Measurements from ENCODE around the gene SCAMP2. TPM values are rescaled to one million over a fixed set of nuclear protein-coding genes. Genes with fewer than 3 reads are reported as not detected.

SCAMP2 gene
- total and polyA plus RNA-seq, 8 donors, result 21.4 to 49.0 (median 33.8) TPM

DNA sequence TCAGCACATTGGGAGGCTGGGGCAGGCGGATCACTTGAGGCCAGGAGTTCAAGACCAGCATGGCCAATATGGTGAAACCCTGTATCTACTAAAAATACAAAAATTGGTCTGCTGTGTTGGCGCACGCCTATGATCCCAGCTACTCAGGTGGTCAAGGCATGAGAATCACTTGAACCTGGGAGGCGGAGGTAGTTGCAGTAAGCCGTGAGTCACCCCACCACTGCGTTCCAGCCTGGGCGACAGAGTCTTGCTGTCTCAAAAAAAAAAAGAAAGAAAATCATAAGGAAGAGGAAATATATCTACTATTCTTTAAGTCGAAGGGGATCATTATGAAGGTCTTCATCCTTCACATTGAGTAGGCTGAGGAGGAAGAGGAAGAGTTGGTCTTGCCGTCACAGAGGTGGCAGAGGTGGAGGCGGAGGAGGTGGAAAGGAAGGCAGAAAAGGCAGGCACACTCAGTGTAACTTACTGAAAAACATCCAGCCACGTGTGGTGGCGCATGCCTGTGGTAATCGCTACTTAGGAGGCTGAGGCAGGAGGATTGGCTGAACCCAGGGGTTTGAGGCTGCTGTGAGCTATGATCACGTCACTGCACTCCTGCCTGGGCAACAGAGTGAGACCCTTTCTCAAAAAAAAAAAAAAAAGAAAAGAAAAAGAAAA, 77.1 kb downstream of the SCAMP2 start:
- Histone ChIP-seq H3K27ac (no peak overlapping the region), H3K9me3 (no peaks in the 10 kb centered on the region), H3K4me3 (no peak overlapping the region), H3K27me3 (no peaks in the 10 kb centered on the region), H3K36me3 (peaks cover 0 to 3% (median 0%) of the 10 kb centered on the region in 3 donors), H3K4me1 (peaks cover 0 to 9% (median 0%) of the 10 kb centered on the region in 3 donors)
- ATAC-seq (no peak), DNase-seq (no peak), FAIRE-seq (no peak)
- intact Hi-C loops (cut with DNase I), result no loop called here
- no peak for TF ChIP-seq CTCF (IDR thresholded peaks at IDR 0.05)
- 90 to 93% methylated on average over 14 of the region's 14 CpGs for WGBS, 2 donors

- intact Hi-C loops (cut with DNase I), result no loop called here
- 93 to 94% methylated on average over 9 of the region's 9 CpGs for WGBS, 2 donors
- no peak overlapping the region for H3K4me3 ChIP-seq
- FAIRE-seq (no peak), DNase-seq (no peak), ATAC-seq (no peak)
- H3K9me3 ChIP-seq, result no peaks in the 10 kb centered on the region
- no peak for TF ChIP-seq CTCF (IDR thresholded peaks at IDR 0.05)
- no peak overlapping the region for H3K27ac ChIP-seq
- peaks cover 0 to 18% (median 0%) of the 10 kb centered on the region in 3 donors for H3K4me1 ChIP-seq
- H3K27me3 ChIP-seq, result no peaks in the 10 kb centered on the region
- peaks cover 0 to 3% (median 0%) of the 10 kb centered on the region in 3 donors for H3K36me3 ChIP-seq
Measured at GRCh38 chr15:74794970-74795349, 78.2 kb downstream of the SCAMP2 start.

DNA sequence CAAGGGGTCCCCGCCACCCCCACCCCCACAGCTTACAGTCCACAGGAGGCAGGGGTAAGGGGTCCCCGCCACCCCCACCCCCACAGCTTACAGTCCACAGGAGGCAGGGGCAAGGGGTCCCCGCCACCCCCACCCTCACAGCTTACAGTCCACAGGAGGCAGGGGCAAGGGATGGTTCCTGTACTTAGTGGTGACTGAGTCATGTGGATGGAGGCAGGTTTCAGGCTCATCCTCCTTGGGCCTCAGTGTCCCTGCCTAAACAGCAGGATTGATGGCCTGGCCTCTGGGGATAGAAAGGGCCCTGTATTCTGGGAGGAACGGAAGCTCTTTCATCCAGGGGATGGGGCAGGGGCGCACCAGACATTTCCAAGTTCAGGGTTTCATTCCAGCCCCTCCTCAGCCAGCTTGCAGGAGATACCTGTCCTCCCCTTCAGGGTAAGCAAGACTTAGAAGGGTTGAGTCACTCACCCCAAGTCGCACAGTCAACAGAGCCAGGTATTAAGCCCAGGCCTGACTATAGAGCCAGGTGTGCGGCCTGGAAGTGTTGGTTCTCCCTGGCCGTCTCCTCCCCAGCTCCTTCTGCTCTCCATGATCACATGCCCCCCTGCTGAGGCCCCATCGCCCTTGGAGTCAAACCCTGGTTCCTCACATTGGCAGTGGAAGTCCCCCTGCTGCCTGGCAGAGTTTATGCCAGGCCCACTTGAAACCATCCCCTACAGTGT, 78.8 kb downstream of the SCAMP2 start:
- Histone ChIP-seq H3K4me3 (no peak overlapping the region), H3K36me3 (peaks cover 0 to 2% (median 0%) of the 10 kb centered on the region in 3 donors), H3K4me1 (peaks cover 0 to 16% (median 0%) of the 10 kb centered on the region in 3 donors), H3K27ac (no peak overlapping the region), H3K9me3 (no peaks in the 10 kb centered on the region), H3K27me3 (no peaks in the 10 kb centered on the region)
- TF ChIP-seq CTCF (IDR thresholded peaks at IDR 0.05), result no peak
- ATAC-seq (no peak), FAIRE-seq (no peak), DNase-seq (no peak)
- WGBS, 2 donors, result 89 to 93% methylated on average over 7 of the region's 9 CpGs
- intact Hi-C loops (cut with DNase I), result no loop called here

Small RNAs within 50 kb of the gene (microRNA-seq; reads per million reads assigned to microRNA genes)
- gene MIR6882, result 0.39 to 1.2 reads per million in 2 donors

Other genes with a start within 250 kb of the SCAMP2 start
- 10 to 100 TPM in 4 of 6 donors, 1 to 10 TPM in 2; 7.6 to 19.5 (median 11.5) TPM for gene EDC3, start 177.3 kb downstream of the SCAMP2 start, total RNA-seq
- 10 to 100 TPM in 1 of 2 donors, 1 to 10 TPM in 1; 9.7 to 12.3 TPM for gene EDC3, start 177.3 kb downstream of the SCAMP2 start, polyA plus RNA-seq
- under 1 TPM in 3 of 6 donors, not detected in 3; 0.12 to 0.28 (median 0.14) TPM for gene CYP1A1, start 147.8 kb downstream of the SCAMP2 start, total RNA-seq
- 1 to 10 TPM in 1 of 2 donors, under 1 TPM in 1; 0.19 to 1.1 TPM for gene CYP1A1, start 147.8 kb downstream of the SCAMP2 start, polyA plus RNA-seq
- gene CYP1A2, start 124.5 kb downstream of the SCAMP2 start, total RNA-seq, result under 1 TPM in 1 of 6 donors, not detected in 5; 0.06 TPM
- gene CYP1A2, start 124.5 kb downstream of the SCAMP2 start, polyA plus RNA-seq, result not detected
- gene CSK, start 91.3 kb downstream of the SCAMP2 start, total RNA-seq, result 10 to 100 TPM in 5 of 6 donors, 1 to 10 TPM in 1; 8.5 to 35.1 (median 14.1) TPM
- gene CSK, start 91.3 kb downstream of the SCAMP2 start, polyA plus RNA-seq, result 10 to 100 TPM; 18.1 to 22.3 TPM
- gene LMAN1L, start 60.5 kb downstream of the SCAMP2 start, total RNA-seq, result under 1 TPM in 1 of 6 donors, not detected in 5; 0.14 TPM
- gene LMAN1L, start 60.5 kb downstream of the SCAMP2 start, polyA plus RNA-seq, result not detected
- gene CPLX3, start 46.7 kb downstream of the SCAMP2 start, total RNA-seq, result not detected
- gene CPLX3, start 46.7 kb downstream of the SCAMP2 start, polyA plus RNA-seq, result under 1 TPM in 1 of 2 donors, not detected in 1; 0.09 TPM
- gene ULK3, start 30.2 kb downstream of the SCAMP2 start, total RNA-seq, result 10 to 100 TPM; 15.0 to 30.8 (median 19.6) TPM
- 10 to 100 TPM; 60.4 to 83.5 TPM for gene ULK3, start 30.2 kb downstream of the SCAMP2 start, polyA plus RNA-seq
- gene MPI, start 16.7 kb upstream of the SCAMP2 start, total RNA-seq, result 10 to 100 TPM; 14.5 to 23.2 (median 22.3) TPM
- 10 to 100 TPM; 15.9 to 19.1 TPM for gene MPI, start 16.7 kb upstream of the SCAMP2 start, polyA plus RNA-seq
- 10 to 100 TPM; 18.2 to 33.8 (median 21.2) TPM for gene FAM219B, start 33.5 kb upstream of the SCAMP2 start, total RNA-seq
- 10 to 100 TPM; 19.3 to 27.6 TPM for gene FAM219B, start 33.5 kb upstream of the SCAMP2 start, polyA plus RNA-seq
- 100 to 1,000 TPM in 2 of 6 donors, 10 to 100 TPM in 4; 76.4 to 127 (median 80.5) TPM for gene COX5A, start 64.7 kb upstream of the SCAMP2 start, total RNA-seq
- gene COX5A, start 64.7 kb upstream of the SCAMP2 start, polyA plus RNA-seq, result 100 to 1,000 TPM; 103 to 107 TPM
- 1 to 10 TPM; 3.0 to 6.7 (median 4.0) TPM for gene RPP25, start 83.4 kb upstream of the SCAMP2 start, total RNA-seq
- gene RPP25, start 83.4 kb upstream of the SCAMP2 start, polyA plus RNA-seq, result 1 to 10 TPM; 5.0 to 6.7 TPM
- gene SCAMP5, start 122.2 kb upstream of the SCAMP2 start, total RNA-seq, result 10 to 100 TPM; 27.7 to 59.2 (median 38.8) TPM
- gene SCAMP5, start 122.2 kb upstream of the SCAMP2 start, polyA plus RNA-seq, result 10 to 100 TPM; 24.5 to 54.0 TPM
- gene PPCDC, start 150.2 kb upstream of the SCAMP2 start, total RNA-seq, result 10 to 100 TPM in 2 of 6 donors, 1 to 10 TPM in 4; 7.9 to 12.3 (median 9.2) TPM
- 10 to 100 TPM; 21.1 to 21.3 TPM for gene PPCDC, start 150.2 kb upstream of the SCAMP2 start, polyA plus RNA-seq

All from pancreas (tissue), 10 donors.